Urothelium cell line (cell line): ENCODE data around the gene RRM1.

ENCODE experiments used
- DNase-seq: peaks from one replicate; pipeline ENCODE4 v3.0.0; 2011; ENCODE audit warnings: low spot score, mixed read lengths
- FAIRE-seq: peaks from 2 replicates; lab custom pipeline; 2011; peaks lifted over from hg19 to GRCh38; lab: Jason Lieb, UNC

RRM1 gene

DNA sequence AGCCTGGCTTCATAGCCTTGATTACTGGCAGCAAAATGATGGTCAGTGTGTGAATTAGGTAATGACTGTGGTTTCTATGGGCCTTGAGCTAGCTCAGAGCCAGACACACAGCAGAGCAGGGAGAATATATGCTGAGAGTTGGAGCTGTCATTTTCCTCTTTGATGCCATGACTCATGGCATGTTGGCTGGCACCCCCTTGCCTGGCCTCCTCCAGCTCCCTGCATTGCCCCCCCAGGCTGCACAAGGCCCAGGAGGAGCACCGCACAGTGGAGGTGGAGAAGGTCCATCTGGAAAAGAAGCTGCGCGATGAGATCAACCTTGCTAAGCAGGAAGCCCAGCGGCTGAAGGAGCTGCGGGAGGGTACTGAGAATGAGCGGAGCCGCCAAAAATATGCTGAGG is 20.3 kb upstream of the RRM1 start:
- FAIRE-seq (no peak), DNase-seq (no peak)

DNA sequence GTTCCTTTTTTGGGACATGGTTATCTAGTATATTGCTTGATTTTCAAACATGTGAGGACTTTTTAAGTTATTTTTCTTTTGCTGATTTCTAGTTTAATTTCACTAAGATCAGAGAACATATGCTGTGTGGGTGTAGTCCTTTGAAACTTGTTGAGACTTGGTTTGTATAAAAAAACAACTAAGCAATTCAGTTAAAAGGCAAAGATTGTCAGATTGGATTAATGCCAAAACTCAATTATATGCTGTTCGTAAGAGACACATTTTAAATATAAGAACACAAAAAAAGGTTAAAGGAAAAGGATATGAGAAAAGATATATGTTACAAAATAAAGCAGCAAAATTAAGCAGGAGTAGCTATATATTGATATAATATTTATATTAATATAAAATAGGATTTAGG is 17.8 kb upstream of the RRM1 start:
- DNase-seq = no peak
- FAIRE-seq = no peak

DNA sequence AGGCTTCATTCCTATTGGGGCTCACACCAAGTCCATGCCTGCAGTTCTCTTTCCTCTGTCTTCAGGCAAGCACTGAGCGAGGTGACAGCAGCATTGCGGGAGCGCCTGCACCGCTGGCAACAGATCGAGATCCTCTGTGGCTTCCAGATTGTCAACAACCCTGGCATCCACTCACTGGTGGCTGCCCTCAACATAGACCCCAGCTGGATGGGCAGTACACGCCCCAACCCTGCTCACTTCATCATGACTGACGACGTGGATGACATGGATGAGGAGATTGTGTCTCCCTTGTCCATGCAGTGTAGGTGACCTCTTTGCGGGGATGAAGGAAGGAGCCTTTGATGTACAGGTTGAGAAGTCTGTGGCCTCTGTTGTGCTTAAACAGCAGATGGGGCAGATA is 11.4 kb upstream of the RRM1 start:
- no peak for FAIRE-seq
- DNase-seq = no peak

DNA sequence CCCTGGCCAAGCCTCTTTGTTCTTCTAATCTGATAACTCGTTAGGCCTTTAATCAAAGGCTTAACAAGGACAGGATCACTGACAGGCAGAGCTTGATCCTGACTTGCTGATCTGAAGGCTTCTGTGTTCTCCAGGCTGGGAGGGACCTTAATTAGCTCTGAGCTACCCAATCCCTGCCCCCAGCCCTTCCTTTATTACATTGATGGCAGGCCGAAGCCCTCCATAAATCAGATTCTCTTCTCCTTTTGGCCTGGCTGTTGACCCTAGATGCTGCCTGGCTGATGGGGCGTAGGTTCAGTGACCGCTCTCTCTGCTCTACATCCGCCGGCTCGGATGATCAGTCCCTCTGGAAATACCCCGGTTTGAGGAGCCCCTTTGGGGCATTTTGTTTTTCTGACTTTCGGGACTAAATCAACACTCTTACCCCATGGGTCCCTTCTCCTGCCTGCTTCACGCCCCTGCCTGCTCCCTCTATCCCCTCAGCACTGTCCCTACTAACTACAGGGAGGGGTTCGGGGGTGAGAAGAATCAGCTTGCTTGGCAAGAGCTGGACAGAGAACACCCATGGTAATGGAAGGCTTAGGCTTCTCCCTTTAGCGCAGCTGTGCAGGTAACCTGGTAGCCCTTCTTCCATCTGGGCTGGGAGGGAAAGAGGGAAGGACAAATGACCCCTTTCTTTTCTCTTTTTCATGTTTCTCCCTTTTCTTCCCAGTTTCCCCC is 10.0 kb upstream of the RRM1 start:
- FAIRE-seq (no peak), DNase-seq (no peak)

DNA sequence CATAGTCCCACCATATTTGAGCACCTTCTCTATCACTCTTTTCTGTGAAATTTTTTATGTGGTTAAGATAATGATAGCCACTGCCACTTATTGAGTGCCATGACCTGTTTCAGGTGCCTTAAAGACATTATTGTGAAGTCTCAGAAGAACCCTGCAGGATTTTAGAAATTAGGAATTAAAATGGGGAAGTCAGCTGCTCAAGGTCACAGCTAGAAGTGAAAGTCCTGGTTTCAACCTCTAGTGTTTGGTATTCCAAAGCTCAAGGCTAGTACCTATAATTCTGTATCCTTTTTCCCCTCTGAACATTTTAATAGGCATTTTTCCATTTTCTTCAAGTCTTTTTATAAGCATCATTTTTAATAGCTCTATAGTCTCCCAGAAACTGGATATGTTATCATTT is 9.0 kb upstream of the RRM1 start:
- no peak for DNase-seq
- FAIRE-seq = no peak

DNA sequence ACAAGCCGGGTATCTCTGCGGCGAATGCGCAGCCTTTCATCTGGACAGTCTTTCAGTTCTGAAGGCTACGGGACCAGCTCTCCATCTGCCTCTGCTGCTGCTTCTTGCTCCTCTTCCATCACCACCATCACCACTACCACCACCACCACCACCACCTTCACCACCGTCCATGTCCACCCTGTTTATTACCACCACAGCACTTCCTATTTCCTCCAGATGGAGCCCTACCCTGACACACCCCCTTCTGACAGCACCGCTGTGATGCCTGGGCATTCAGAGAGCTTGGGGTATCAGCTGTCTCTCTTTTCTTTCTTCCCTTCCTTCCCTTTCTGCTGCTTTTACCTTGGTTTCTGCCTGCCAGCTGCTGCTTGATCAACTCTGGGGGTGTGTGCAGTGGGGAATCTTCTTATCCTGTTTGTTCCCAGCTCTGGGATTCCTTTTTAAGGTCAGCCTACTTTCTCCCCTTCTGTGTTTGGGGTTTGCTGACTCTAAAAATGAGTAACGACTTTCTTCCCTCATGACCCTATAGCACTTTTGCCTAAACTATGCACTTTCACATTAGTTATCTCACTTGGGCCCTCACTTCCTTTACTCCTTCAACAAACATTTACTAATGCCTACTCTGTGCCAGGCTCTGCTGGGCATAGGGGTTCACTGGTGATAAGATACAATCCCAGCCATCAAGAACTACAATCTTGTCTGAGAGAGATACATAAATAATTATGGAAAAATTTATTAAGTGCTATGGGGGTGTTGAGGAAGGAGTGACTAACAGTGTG is 7.8 kb upstream of the RRM1 start:
- no peak for FAIRE-seq
- no peak for DNase-seq

DNA sequence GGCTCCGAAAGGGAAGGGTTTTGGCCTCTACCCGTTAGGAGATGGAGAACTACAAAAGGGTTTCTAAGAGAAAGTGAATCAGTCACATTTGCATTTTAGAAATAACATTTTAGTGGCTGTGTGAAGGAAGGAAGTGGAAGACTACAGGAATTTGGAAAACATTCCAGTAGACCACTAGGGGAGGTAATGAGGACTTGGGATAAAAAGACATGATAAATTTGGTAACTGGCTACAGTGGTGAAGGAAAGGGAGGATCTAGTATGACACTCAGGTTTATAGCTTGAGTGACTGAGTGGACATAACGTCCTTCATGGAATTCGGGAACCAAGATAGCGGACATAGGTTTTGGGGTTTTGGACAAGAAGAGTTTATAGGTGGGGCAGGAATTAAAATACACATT is 7.0 kb upstream of the RRM1 start:
- FAIRE-seq (no peak), DNase-seq (no peak)

DNA sequence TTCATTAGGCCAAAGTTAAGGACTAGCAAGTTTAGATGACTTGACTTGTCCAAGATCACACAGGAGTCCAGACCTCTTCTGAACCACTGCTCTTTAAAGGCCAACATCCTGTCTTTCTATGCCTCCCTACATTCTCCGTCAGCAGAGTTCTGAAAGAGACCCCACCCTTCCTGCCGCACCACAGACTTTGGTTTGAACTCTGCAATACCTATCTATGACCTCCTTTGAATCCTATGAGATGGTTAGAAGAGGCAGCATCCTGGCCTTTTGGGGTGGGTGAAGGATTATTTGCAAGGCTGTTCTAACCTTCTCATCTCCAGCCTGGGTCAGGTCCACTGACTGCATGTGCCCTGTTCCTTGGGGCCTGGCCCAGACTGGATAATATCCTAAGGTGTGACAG is 4.3 kb upstream of the RRM1 start:
- FAIRE-seq (no peak), DNase-seq (no peak)

GRCh38 chr11:4092026-4092425 is 2.6 kb upstream of the RRM1 start:
- FAIRE-seq (no peak), DNase-seq (no peak)

GRCh38 chr11:4093519-4094347 is 866 bp upstream of the RRM1 start:
- no peak for FAIRE-seq
- no peak for DNase-seq

GRCh38 chr11:4095509-4096230 is 1.1 kb downstream of the RRM1 start:
- DNase-seq (no peak), FAIRE-seq (no peak)

DNA sequence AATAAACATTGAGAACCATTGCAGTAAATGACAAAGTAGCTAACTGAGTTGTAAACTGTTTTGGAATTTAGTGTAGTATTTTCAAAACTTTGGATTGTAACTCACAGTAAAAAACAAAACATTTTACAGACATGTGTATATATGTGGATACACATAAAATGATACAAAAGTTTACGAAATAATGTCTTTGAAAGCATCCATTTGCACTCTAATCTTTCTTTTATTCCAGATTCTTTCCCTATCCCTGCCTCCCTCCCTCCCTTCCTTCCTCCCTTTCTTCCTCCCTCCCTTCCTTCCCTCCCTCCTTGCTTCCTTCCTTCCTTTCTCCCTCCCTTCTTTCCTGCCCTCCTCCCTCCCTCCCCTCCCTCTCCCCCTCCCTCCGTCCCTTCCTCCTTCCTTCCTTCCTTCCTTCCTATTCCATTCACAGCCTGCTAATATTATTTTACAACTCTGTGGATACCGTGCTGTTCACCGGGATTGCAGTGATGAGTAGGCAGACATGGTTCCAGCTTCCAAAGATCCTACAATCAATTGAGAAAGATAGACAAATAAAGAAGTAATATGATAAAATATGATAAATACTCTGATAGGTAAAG is 3.5 kb downstream of the RRM1 start:
- no peak for DNase-seq
- FAIRE-seq = no peak

DNA sequence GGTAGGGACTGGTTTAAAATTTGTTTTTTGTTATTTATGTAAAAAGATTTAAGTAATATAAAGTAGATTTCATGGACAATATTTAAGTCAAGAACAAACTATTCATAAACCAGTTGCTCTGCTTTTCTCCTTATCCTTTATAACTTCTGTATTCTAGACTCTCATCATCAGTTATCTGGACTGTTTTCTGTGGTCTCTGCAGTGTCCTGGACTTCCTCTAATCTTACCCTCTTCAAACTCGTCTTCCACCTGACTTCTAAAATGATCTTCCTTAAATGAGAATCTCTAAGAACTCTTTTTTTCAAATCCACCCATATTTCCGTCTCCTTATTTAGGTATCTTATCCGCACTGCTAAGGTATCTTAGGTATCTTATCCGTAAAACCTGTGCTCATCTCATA is 8.1 kb downstream of the RRM1 start:
- no peak for DNase-seq
- FAIRE-seq = no peak

- no peak for DNase-seq
- FAIRE-seq = no peak
Observed at GRCh38 chr11:4103269-4103668, 8.7 kb downstream of the RRM1 start.

DNA sequence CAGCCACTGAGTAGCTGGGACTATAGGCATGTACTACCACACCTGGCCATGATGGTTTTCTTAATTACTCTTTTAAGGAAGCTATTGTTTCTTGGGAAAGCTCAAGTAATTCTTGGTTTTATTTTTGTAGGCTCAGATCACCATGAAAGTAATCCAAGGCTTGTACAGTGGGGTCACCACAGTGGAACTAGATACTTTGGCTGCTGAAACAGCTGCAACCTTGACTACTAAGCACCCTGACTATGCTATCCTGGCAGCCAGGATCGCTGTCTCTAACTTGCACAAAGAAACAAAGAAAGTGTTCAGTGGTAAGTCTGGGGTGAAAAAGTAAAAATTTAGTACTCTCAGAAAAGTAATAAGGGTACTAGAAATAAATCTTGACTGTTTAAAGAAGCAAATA is 11.3 kb downstream of the RRM1 start:
- DNase-seq (no peak), FAIRE-seq (no peak)

GRCh38 chr11:4111834-4112233 is 17.2 kb downstream of the RRM1 start:
- DNase-seq (no peak), FAIRE-seq (no peak)

DNA sequence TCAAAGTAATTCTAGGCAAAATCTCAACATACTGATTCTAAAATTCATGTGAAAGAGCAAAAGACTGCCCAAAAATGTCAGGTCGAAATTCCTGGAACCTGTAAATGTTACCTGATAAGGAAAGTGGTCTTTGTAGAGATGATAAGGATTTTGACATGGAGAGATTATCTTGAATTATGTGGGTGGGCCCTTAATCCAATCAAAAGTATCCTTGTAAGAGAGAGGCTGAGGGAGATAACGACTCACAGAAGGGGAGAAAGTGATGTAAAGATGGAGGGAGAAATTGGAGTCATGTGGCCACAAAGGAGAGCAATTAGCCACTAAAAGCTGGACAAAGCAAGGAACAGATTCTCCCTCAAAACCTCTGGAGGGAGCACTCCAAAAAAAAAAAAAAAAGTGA is 20.5 kb downstream of the RRM1 start:
- DNase-seq (no peak), FAIRE-seq (no peak)

GRCh38 chr11:4118107-4118506 is 23.5 kb downstream of the RRM1 start:
- DNase-seq = no peak

GRCh38 chr11:4123218-4123617 is 28.6 kb downstream of the RRM1 start:
- DNase-seq (no peak), FAIRE-seq (no peak)

More at GRCh38 chr11:4118107-4118506, 23.5 kb downstream of the RRM1 start:
- FAIRE-seq = no peak

- DNase-seq (no peak), FAIRE-seq (no peak)
Observed at GRCh38 chr11:4125141-4125540, 30.5 kb downstream of the RRM1 start.

DNA sequence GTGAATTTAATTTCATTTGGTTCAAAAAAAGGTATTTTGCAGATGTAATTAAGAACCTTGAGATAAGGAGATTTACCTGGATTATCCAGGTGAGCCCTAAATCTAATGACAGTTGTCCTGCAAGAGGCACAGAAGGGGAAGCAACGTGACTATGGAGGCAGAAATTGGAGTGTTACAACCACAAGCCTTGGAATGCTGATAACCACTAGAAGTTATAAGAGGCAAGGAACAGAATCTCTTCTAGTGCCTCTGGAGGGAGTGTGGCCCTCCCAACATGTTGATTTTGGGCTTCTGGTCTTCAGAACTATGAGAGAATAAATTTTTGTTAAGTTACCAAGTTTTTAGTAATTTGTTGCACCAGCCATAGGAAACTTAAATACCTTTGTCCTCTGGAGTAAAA is 32.8 kb downstream of the RRM1 start:
- no peak for FAIRE-seq
- no peak for DNase-seq
